ENCODE data around the gene TAF1.
"Not testable (repeated sequence)": the region's sequence is repeated elsewhere in the genome, so short reads cannot be mapped to it uniquely, and the experiment has no call there.

- TF ChIP-seq CTCF (conservative IDR thresholded peaks at IDR 0.05 in 1 of 2, IDR thresholded peaks at IDR 0.05 in 1 of 2; ENCODE audit: low read depth in 1 of 2, low read length in 2 of 2); EZH2 (IDR thresholded peaks at IDR 0.05; ENCODE audit: low read length, missing control alignments): not testable (repeated sequence)
Measured at GRCh38 chrX:71349867-71350266, 16.3 kb upstream of the TAF1 start.

Measured in fibroblast of lung (primary cell).